Stimulated activated memory B cell treated with anti-CD40 and anti-IgM and Interleukin-4, amounts not matched to agents 10 μg/mL and 1 μg/mL and 100 μg/mL, for 72 hours (primary cell): ENCODE results near the gene NGEF.
"Not testable (repeated sequence)": the region's sequence is repeated elsewhere in the genome, so short reads cannot be mapped to it uniquely, and the experiment has no call there.

ENCODE experiments used
- ATAC-seq: fragments of 150-1000 bp; cut with Tn5 transposase; 2 replicates; pipeline ENCODE4 v1.10.0; 2021
- H3K27ac Mint-ChIP-seq: one replicate; pipeline ENCODE4 v1.8.0; 2022; ENCODE audit warnings: mild to moderate bottlenecking, mixed read lengths
- H3K27me3 Mint-ChIP-seq: one replicate; pipeline ENCODE4 v1.8.0; 2022; ENCODE audit warnings: mixed read lengths
- H3K36me3 Mint-ChIP-seq: one replicate; pipeline ENCODE4 v1.8.0; 2022; ENCODE audit warnings: mixed read lengths
- H3K4me1 Mint-ChIP-seq: one replicate; pipeline ENCODE4 v1.8.0; 2022; ENCODE audit warnings: mixed read lengths
- H3K4me3 Mint-ChIP-seq: one replicate; pipeline ENCODE4 v1.8.0; 2022; ENCODE audit warnings: mild to moderate bottlenecking, moderate library complexity, mixed read lengths
- H3K9me3 Mint-ChIP-seq: one replicate; pipeline ENCODE4 v1.8.0; 2022; ENCODE audit warnings: mixed read lengths

The NGEF gene

DNA sequence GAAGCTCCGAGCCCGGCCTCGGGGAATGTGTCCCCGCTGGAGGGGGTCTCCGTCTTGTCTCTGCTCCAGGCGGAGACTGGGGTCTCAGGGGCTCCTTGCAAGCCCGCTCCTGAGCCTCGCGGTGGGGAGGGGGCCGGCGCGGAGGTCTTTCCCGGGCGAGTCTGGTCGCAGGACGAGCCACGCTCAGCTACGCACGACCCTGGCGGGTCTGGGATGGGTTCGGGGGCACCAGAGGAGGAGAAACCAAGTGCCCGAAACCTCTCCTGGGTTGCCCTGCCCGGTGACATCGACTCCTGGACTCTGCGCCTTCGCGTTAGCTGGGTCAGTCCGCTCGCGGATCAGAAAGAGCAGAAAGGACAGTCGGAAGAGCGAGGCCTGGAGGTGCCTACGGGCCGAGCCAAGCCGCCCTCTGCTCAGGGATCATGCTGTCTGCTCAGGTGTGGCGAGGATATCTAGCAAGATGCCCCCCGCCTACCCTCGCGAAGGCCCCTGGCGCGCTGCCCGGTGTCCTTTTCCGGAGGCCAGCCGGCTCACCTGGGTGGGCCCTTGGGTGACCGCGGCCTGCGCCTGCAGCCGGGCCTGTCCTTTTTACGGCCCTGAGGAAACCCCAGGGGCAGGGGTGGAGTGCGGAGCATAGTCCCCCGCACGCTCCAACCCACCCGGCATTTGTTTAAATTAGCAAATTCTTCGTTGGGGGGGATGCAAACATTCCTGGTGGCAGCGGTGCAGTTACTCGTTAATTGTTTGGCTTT lies 84.3 kb downstream of the NGEF start:
- Mint-ChIP-seq H3K4me1 (peaks cover 9% of the 10 kb centered on the region), H3K4me3 (peak overlapping the region; percentile 50), H3K27ac (no peak overlapping the region), H3K36me3 (no peaks in the 10 kb centered on the region), H3K27me3 (peaks cover 70% of the 10 kb centered on the region), H3K9me3 (peaks cover 3% of the 10 kb centered on the region)
- ATAC-seq = no peak

DNA sequence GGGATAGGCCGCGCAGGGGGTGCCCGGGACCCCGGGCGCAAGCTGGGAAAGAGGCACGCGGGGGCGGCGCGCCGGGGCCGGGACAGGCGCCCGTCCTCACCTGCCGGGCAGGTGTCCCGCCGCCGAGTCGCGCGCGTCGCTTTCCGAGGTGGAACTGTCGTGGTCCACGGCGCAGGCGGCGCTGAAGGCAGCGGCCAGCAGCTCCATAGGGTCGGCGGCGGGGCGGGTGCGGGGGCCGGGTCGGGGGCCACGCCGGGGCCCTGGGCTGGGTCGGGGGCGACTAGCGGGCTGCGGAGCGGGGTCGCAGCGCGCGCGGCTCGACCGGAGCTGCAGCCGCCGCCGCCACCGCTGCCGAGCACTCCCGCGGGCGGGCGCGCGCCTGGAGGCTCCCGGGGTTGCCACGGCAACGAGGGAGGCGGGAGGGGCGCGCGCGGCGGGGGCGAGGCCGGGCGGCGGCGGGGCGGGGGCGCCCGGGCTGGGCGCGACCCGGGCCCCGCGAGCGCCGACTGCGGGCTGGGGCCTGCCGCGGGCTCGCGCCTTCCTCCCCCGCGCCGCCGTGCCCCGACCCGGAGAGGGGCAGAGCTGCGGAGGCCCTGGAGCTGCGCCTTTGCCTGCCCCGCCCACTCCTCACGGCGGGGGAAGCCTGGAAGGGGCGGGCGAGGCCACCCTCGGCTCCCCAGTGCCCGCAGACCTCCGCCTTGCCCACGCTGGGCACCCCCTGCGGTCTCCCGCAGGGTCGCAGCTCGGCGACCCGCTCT lies 85.1 kb downstream of the NGEF start:
- no peak overlapping the region for H3K27ac Mint-ChIP-seq
- H3K9me3 Mint-ChIP-seq = peaks cover 3% of the 10 kb centered on the region
- ATAC-seq = peak; percentile 18
- peak overlapping the region; percentile 50 for H3K4me3 Mint-ChIP-seq
- peaks cover 69% of the 10 kb centered on the region for H3K27me3 Mint-ChIP-seq
- H3K36me3 Mint-ChIP-seq = no peaks in the 10 kb centered on the region
- peaks cover 9% of the 10 kb centered on the region for H3K4me1 Mint-ChIP-seq

DNA sequence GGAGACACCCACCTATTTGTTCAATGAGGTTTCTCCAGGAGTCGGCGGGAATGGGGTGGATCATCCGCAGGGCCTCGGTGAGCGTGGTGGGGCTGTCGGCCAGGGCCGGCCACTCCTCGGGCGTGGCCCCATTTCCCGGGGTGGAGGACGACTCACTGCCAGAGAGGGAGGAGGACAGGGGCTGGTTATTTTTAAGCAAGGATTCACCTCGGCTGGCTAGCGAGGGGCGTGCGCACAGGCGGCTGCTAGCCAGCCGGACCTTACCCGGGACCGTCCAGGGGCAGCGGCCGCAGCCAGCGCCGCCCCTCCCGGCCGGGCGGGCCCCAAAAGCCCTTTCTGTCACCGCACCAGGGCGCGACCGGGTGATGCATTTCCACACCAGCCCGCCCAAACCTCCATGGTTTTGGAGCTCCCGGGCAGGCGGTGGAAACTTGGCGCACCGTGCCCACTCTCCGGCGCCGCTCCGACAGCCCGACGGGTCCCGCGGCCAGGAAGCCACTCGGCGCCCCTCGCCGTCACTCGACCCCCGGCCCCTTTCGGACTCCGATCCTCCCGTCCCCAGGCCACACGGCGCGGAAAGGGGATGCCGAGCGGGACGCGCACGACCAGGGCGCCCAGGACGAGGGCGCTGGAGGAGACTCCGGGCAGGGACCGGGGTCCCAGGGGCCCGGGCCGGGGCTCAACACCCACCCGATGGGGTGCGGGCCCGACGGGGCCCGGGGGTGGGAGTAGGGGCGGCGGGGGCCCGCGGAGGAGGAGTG lies 85.8 kb downstream of the NGEF start:
- Mint-ChIP-seq H3K27ac (no peak overlapping the region), H3K4me3 (peak overlapping the region; percentile 53), H3K4me1 (peaks cover 9% of the 10 kb centered on the region), H3K27me3 (peaks cover 67% of the 10 kb centered on the region), H3K36me3 (no peaks in the 10 kb centered on the region), H3K9me3 (peaks cover 3% of the 10 kb centered on the region)
- peak; percentile 47 for ATAC-seq

DNA sequence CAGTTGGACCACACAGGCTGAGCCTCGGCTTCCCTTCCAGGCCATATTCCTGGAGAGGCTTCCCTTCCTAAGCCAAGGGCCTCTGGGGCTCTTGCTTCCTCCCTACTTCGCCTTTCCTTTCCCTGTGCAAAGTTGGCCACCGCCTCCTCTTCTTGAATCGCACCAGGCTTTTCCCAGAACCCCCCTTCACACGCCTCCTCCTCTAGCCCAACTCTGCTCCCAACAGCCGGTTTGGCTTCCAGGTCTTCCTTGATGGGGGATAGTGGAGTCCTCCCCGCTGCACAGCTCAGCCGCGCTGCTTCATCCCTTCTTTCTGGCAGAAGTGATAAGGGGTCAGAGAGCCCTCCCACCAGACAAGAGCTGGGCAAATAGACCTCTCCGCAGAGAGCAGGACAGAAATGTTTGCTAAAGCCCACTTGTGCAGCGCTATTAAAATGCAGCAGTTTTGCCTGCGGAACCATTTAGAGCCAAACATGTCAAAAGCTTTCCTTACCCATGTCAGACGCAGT lies 86.6 kb downstream of the NGEF start:
- H3K4me1 Mint-ChIP-seq = peaks cover 9% of the 10 kb centered on the region
- peaks cover 3% of the 10 kb centered on the region for H3K9me3 Mint-ChIP-seq

DNA sequence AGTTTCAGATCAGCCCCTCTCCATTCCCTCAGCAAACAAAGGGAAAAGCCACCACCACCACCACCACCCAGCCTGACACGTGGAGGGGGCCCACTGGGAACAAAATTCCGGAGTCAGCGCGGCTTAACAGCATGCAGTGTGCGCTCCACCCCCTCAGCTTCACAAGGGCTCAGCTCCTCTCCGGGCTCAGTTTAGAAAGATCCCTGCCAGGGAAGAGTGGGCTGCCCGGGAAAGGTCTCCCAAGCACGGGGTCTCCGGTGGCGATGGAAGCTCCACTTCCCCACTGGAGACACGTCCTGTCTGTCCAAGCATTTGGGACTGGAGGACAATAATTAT lies 87.3 kb downstream of the NGEF start:
- no peak overlapping the region for H3K4me3 Mint-ChIP-seq
- H3K4me1 Mint-ChIP-seq = peaks cover 9% of the 10 kb centered on the region
- ATAC-seq = no peak
- H3K9me3 Mint-ChIP-seq = peaks cover 3% of the 10 kb centered on the region
- H3K27me3 Mint-ChIP-seq = peaks cover 69% of the 10 kb centered on the region
- no peak overlapping the region for H3K27ac Mint-ChIP-seq
- no peaks in the 10 kb centered on the region for H3K36me3 Mint-ChIP-seq

More for the DNA sequence above, 86.6 kb downstream of the NGEF start:
- H3K36me3 Mint-ChIP-seq = no peaks in the 10 kb centered on the region
- H3K27me3 Mint-ChIP-seq = peaks cover 70% of the 10 kb centered on the region
- peak overlapping the region; percentile 53 for H3K4me3 Mint-ChIP-seq
- no peak overlapping the region for H3K27ac Mint-ChIP-seq
- ATAC-seq = no peak

DNA sequence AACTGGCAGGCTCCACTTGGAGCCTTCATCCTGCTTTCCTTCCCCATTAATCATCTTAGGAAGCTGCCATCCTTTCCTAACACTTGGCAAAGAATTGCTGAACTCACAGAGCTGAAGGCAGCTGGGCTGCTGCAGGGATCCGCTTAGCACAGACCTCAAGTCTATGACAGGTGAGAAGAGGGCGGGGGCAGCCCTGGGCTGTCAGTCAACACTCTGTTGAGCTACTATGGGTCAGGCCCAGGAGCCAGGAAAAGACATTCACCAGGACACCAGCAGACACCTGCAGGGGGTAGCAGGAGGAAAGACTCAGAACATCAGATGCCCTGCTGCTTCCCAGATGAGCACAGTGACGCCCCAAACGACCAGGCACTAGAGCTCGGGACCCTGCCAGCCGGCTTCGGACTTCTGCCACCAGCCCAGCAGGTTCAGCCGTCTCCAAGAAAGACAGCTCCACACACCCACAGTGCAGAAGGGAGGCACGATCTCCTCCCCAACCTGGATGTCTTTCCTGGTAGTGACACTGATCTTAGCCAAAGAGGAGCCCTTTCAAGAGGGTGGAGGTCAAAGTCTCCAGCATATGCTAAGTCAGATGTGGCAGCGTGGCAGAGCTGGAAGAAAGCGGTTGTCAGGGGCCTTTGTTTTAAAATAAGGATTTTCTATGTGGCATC lies 87.8 kb downstream of the NGEF start:
- no peaks in the 10 kb centered on the region for H3K36me3 Mint-ChIP-seq
- no peak for ATAC-seq
- no peak overlapping the region for H3K27ac Mint-ChIP-seq
- peaks cover 69% of the 10 kb centered on the region for H3K27me3 Mint-ChIP-seq
- no peak overlapping the region for H3K4me3 Mint-ChIP-seq
- H3K4me1 Mint-ChIP-seq = peaks cover 9% of the 10 kb centered on the region
- peaks cover 3% of the 10 kb centered on the region for H3K9me3 Mint-ChIP-seq

DNA sequence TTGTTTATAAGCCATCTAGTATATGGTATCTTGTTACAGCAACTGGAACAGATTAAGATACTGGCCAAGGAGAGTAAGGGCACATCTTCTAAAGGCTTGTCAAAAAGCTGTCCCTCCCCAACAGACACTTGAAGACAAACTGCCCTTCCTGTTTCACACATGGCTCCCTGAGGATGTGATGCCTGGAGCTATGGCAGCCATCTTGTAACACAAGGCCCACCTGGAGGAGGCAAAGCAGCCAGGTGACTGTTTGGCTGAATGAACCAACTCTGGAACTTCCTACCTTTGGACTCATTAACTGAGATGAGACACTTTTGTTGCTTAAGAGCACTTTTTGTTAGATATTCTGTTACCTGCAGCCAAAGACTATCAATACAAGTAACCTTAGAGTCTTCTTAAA lies 88.6 kb downstream of the NGEF start:
- no peak overlapping the region for H3K27ac Mint-ChIP-seq
- no peaks in the 10 kb centered on the region for H3K36me3 Mint-ChIP-seq
- peaks cover 70% of the 10 kb centered on the region for H3K27me3 Mint-ChIP-seq
- H3K4me1 Mint-ChIP-seq = peaks cover 9% of the 10 kb centered on the region
- ATAC-seq = no peak
- H3K4me3 Mint-ChIP-seq = no peak overlapping the region
- peaks cover under 1% of the 10 kb centered on the region for H3K9me3 Mint-ChIP-seq

DNA sequence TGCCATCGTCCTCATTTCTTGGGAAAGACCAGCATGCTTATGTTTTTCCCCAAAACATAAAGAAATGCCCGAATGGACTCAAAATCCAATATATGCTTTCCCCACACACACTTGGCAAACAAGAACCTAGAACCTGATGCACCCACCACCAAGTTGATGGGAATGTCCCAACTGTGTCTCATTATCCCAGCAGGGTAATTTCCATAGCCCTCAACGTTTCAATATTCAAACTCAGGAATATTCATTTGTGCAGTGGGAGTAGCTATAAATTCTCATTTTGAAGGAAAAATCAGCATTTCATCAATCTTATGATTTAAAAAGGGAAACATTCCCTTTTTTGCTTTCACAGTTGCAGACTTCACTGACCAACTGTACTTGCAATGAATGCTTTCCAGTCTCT lies 92.3 kb downstream of the NGEF start:
- Mint-ChIP-seq H3K27ac (no peak overlapping the region), H3K9me3 (no peaks in the 10 kb centered on the region), H3K4me3 (no peak overlapping the region), H3K27me3 (peaks cover 66% of the 10 kb centered on the region), H3K36me3 (no peaks in the 10 kb centered on the region), H3K4me1 (no peaks in the 10 kb centered on the region)
- ATAC-seq = no peak

DNA sequence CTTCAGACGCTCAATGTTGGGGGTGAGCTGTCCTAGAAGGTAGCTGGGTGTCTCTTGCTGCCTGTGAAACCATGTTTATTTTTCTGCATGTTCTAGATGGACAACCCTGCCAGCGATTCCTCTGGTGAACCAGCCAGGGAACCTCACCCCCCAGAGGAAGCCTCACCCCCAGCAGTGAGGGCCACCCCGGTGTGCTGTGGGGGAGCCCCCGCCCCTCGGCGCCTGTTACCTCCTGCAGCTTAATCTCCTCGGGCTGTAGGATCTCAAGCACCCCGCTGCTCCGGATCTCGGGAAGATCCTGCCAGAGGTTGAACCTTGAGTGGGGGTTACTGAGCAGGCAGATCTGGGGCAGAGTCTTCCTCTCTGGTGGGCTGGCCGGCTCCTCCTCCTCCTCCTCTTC lies 93.0 kb downstream of the NGEF start:
- no peaks in the 10 kb centered on the region for H3K4me1 Mint-ChIP-seq
- no peak for ATAC-seq
- H3K4me3 Mint-ChIP-seq = no peak overlapping the region
- H3K27me3 Mint-ChIP-seq = peaks cover 65% of the 10 kb centered on the region
- H3K9me3 Mint-ChIP-seq = no peaks in the 10 kb centered on the region
- H3K27ac Mint-ChIP-seq = no peak overlapping the region
- H3K36me3 Mint-ChIP-seq = no peaks in the 10 kb centered on the region

DNA sequence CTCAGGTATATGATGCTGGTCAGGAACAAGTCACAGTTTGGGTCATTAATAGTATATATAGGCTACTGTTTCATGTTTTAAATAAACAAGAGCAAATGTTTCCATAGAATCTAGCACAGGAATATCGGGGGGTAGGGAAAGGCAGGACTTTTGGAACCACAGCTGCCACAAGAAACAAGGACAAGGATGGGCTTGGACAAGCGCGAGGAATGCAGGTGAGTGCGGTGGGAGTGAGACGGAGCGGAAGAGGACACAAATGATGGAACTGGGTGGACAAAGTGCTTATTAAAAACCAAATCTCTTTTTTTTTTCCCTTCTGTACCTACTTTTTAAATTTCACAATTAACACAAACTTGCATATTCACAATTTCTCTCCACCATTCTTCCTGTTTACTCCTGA lies 93.9 kb downstream of the NGEF start:
- Mint-ChIP-seq H3K36me3 (no peaks in the 10 kb centered on the region), H3K9me3 (no peaks in the 10 kb centered on the region), H3K4me3 (no peak overlapping the region), H3K4me1 (no peaks in the 10 kb centered on the region), H3K27ac (no peak overlapping the region), H3K27me3 (peaks cover 61% of the 10 kb centered on the region)
- ATAC-seq = no peak

DNA sequence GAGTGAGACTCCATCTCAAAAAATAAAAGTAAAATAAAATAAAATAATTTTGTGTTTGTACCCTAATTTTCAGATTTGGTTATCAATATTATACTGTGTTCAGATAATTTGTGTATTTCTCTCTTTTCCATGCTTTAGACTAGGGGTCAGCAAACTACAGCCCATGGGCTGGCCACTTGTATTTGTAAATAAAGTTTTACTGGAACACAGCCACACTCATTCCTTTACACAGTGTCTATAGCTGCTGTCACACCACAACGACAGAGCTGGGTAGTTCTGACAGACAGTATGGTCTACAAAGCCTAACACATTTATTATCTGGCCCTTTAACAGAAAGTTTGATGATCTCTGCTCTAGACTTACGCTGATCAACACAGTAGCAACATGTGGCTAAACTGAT lies 99.2 kb downstream of the NGEF start:
- Mint-ChIP-seq H3K27ac (no peak overlapping the region), H3K4me1 (no peaks in the 10 kb centered on the region), H3K9me3 (peaks cover 20% of the 10 kb centered on the region), H3K27me3 (peaks cover 45% of the 10 kb centered on the region), H3K36me3 (peaks cover 18% of the 10 kb centered on the region), H3K4me3 (no peak overlapping the region)
- ATAC-seq = no peak

DNA sequence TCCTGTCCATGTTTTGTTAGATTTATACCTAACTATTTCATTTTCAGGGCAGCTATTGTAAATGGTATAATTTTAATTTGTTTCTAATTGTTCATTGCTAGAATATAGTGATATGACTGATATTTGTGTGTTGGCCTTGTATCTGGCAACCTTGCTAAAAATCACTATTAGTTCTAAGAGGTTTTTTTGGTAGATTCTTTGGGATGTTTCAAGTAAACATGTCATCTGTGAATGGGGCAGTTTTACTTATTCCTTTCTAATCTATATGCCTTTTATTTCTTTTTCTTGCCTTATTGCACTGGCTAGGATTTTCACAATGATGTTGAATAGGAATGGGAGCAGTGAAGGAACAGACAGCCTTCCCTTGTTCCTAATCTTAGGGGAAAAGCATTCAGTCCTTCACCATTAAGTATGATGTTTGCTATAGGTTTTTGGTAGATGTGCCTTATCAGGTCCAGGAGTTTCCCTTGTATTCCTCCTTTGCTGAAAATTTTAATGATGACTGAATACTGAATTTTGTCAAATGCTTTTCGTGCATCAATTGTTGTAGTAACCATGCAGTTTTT lies 101.3 kb downstream of the NGEF start:
- no peak overlapping the region for H3K27ac Mint-ChIP-seq
- peaks cover 20% of the 10 kb centered on the region for H3K9me3 Mint-ChIP-seq
- no peaks in the 10 kb centered on the region for H3K4me1 Mint-ChIP-seq

DNA sequence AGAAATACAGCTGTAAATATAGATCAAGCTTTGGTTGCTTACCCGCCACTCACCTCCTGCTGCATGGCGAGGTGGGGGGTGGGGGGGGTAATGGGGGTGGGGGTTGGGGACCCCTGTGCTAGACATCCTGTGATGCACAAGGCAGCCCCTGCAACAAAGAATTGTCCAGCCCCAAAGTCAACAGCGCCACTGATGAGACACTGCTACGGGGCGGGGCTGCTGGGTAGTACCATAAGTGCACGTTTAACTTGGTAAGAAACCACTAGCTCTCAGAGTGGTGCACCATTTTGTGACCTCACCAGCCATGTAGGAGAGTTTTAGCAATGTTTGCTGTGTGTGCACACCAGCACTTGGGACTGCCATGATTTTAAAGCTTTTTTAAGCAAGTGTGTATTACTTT lies 102.7 kb downstream of the NGEF start:
- no peak for ATAC-seq
- Mint-ChIP-seq H3K36me3 (peaks cover 18% of the 10 kb centered on the region), H3K27me3 (peaks cover 26% of the 10 kb centered on the region), H3K27ac (no peak overlapping the region), H3K4me3 (no peak overlapping the region), H3K9me3 (peaks cover 20% of the 10 kb centered on the region), H3K4me1 (no peaks in the 10 kb centered on the region)

More for the DNA sequence above, 101.3 kb downstream of the NGEF start:
- no peak overlapping the region for H3K4me3 Mint-ChIP-seq
- peaks cover 33% of the 10 kb centered on the region for H3K27me3 Mint-ChIP-seq
- H3K36me3 Mint-ChIP-seq = peaks cover 18% of the 10 kb centered on the region
- ATAC-seq = no peak

DNA sequence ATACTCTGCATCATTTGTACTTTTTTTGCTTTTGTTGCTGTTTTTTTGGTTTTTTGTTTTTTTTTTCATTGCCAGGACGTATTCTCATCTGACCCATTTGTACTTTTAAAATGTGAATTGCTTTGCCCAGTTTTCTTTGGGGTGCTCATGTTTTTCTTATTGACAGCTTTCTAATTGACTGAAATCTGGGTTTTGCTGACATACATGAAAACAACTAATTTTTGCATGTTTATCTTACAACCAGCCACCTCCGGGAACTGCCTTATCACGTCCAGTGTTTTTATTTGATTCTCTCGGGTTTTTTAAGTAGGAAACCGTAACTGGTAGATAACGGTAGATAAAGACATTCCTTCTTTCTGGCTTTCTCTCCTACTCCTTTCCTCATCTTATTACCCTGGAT lies 104.4 kb downstream of the NGEF start:
- no peak for ATAC-seq
- Mint-ChIP-seq H3K9me3 (peaks cover 20% of the 10 kb centered on the region), H3K4me3 (no peak overlapping the region), H3K27ac (no peak overlapping the region), H3K4me1 (no peaks in the 10 kb centered on the region), H3K36me3 (peaks cover 18% of the 10 kb centered on the region), H3K27me3 (peaks cover 20% of the 10 kb centered on the region)

DNA sequence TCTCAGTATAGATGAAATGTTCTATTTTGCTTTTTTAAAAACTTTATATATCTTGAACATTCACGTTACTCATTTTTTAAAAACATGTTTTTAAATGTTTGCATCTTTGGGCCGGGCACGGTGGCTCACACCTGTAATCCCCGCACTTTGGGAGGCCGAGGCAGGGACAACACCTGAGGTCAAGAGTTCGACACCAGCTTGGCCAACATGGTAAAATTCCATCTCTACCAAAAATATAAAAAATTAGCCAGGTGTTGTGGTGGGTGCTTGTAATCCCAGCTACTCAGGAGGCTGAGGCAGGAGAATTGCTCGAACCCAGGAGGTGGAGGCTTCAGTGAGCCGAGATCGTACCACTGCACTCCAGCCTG lies 105.4 kb downstream of the NGEF start:
- peaks cover 13% of the 10 kb centered on the region for H3K27me3 Mint-ChIP-seq
- peaks cover 14% of the 10 kb centered on the region for H3K9me3 Mint-ChIP-seq
- H3K4me3 Mint-ChIP-seq, ATAC-seq, H3K27ac Mint-ChIP-seq, H3K4me1 Mint-ChIP-seq: not testable (repeated sequence)
- H3K36me3 Mint-ChIP-seq = peaks cover 11% of the 10 kb centered on the region
